ENCODE results near the gene SEPTIN3.

Gene SEPTIN3

DNA sequence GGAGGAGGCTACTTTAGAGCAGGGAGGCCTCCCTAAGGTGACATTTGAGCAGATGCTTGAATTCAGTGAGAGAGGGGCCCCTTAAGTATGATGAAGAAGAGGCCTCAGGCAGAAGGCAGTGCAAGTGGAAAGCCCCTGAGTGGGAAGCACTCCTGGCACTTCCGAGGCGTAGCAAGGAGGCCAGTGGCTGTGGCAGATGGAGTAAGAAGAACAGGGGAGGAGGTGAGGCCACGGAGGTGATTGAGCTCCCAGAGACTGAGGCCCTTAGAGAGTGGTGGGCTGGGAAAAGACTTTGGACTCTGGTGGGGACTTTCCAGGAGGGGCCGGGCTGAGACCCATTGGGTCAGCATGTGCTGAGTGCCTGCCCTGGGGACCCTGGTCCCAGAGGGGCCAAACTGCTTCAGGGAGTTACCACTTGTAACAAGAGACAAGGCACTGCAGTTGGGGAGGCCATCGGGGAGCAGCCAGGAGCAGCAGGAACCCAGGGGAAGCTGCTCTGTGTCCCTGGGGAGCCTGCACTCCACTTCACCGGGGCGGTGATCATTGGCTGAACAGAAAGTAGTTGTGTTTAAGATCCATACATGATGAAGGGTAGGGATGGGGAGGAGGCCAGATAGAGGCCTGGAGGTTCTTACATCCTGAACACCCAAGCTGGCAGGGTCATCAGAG is 19.8 kb upstream of the SEPTIN3 start:
- TF ChIP-seq SUZ12 (IDR thresholded peaks at IDR 0.05) (no peak), ELF4 (IDR thresholded peaks at IDR 0.05) (no peak), CTBP1 (IDR thresholded peaks at IDR 0.05; ENCODE audit: borderline replicate concordance) (no peak), FOXK2 (IDR thresholded peaks at IDR 0.05) (no peak), L3MBTL2 (conservative IDR thresholded peaks at IDR 0.05) (no peak)
- TF ChIP-seq, protein P1, sequence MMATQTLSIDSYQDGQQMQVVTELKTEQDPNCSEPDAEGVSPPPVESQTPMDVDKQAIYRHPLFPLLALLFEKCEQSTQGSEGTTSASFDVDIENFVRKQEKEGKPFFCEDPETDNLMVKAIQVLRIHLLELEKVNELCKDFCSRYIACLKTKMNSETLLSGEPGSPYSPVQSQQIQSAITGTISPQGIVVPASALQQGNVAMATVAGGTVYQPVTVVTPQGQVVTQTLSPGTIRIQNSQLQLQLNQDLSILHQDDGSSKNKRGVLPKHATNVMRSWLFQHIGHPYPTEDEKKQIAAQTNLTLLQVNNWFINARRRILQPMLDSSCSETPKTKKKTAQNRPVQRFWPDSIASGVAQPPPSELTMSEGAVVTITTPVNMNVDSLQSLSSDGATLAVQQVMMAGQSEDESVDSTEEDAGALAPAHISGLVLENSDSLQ (IDR thresholded peaks at IDR 0.05) = no peak
- CTCF ChIA-PET = interaction anchor here (0.7 to 0.8 kb wide), 2 partner anchors 106 to 142 kb away, joined by 3 read pairs; no protein-coding TSS in a partner anchor
- DNase-seq (ENCODE audit: extremely low spot score) = no peak
- POLR2A ChIA-PET = interaction anchor here (1.6 kb wide), 1 partner anchor 141 kb away, joined by 4 read pairs; the partner anchor contains the start of gene NDUFA6

DNA sequence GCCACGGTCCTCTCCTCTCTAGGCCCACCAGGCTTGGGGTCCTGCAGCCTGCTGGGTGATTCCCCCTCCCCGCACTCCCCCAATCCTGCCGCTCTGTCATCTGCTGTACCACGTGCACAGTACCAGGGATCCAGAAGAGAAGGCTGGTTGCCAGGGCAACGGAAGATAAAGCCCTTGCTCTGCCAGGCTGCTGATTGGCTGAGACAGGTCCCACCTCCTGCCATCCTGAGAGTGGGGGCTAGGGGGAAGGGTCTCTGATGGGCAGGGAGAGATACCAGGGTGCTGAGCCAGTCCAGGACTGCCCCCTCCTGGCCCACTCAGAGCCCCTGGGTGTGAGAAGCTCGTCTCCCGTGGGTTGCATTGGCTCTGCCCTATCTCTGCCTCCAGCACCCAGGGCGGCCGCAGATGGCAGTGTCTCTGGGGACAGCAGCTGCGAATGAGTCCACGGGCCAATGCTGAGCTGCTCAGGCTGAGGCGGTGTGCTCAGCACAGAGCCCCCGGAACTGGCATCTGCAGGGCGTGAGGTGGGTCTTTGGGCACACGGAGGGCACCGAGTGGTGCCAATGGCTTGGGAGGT is 17.3 kb upstream of the SEPTIN3 start, which contains the start of gene SMIM45:
SMIM45 (plus strand) TSS at position 253 of the 577 bp plus-strand sequence.
- ChIA-PET CTCF (interaction anchor here (1.4 kb wide), 1 partner anchor 280 kb away, joined by 5 read pairs; no protein-coding TSS in a partner anchor), POLR2A (no interaction called here)
- no peak for TF ChIP-seq FOXM1 (IDR thresholded peaks at IDR 0.05; ENCODE audit: borderline replicate concordance)
- TF ChIP-seq L3MBTL2 (conservative IDR thresholded peaks at IDR 0.05) = no peak
- TF ChIP-seq NFRKB (IDR thresholded peaks at IDR 0.05) = no peak
- no peak for TF ChIP-seq BHLHE40 (IDR thresholded peaks at IDR 0.05; ENCODE audit: borderline replicate concordance)
- no peak for TF ChIP-seq ELF4 (IDR thresholded peaks at IDR 0.05)
- TF ChIP-seq, protein P1 (IDR thresholded peaks at IDR 0.05) = no peak
- TF ChIP-seq FOXK2 (IDR thresholded peaks at IDR 0.05) = no peak
- no peak for TF ChIP-seq FOXA1 (IDR thresholded peaks at IDR 0.05)
- no peak for TF ChIP-seq HDGF (IDR thresholded peaks at IDR 0.05; ENCODE audit: borderline replicate concordance)
- TF ChIP-seq TARDBP (IDR thresholded peaks at IDR 0.05) = no peak
- no peak for TF ChIP-seq CTBP1 (IDR thresholded peaks at IDR 0.05; ENCODE audit: borderline replicate concordance)
- no peak for TF ChIP-seq SUZ12 (IDR thresholded peaks at IDR 0.05)
- no peak for TF ChIP-seq SP1 (IDR thresholded peaks at IDR 0.05)
- TF ChIP-seq ZNF384 (IDR thresholded peaks at IDR 0.05) = no peak
- no peak for TF ChIP-seq LEF1 (IDR thresholded peaks at IDR 0.05; ENCODE audit: borderline replicate concordance)
- TF ChIP-seq ARNT (IDR thresholded peaks at IDR 0.05) = no peak
- DNase-seq (ENCODE audit: extremely low spot score) = no peak

DNA sequence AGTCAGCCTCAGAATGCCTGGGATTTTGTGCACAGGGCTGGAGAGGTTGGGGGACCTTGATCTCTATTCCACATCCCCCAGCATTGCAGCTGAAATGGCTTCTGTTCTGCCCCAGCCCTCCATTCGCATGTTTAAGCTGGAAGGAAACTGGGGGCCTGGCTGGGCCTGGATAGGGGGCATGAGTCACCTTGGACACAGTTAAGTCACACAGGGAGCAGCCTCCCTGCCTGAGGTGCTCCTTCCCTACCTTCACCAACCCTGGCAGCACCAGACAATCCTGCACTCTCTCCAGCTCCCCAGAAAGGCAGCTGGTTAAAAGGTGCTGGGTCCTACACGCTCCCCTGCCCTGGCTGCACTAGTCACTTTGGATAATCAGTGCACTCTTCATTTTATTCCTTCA is 16.5 kb upstream of the SEPTIN3 start:
- TF ChIP-seq HDGF (IDR thresholded peaks at IDR 0.05; ENCODE audit: borderline replicate concordance) = no peak
- TF ChIP-seq ELF4 (IDR thresholded peaks at IDR 0.05) = no peak
- TF ChIP-seq, protein P1 (IDR thresholded peaks at IDR 0.05) = no peak
- no peak for TF ChIP-seq CTBP1 (IDR thresholded peaks at IDR 0.05; ENCODE audit: borderline replicate concordance)
- no peak for TF ChIP-seq FOXA1 (IDR thresholded peaks at IDR 0.05)
- no peak for TF ChIP-seq FOXM1 (IDR thresholded peaks at IDR 0.05; ENCODE audit: borderline replicate concordance)
- TF ChIP-seq ZNF384 (IDR thresholded peaks at IDR 0.05) = no peak
- no peak for TF ChIP-seq BHLHE40 (IDR thresholded peaks at IDR 0.05; ENCODE audit: borderline replicate concordance)
- TF ChIP-seq ARNT (IDR thresholded peaks at IDR 0.05) = no peak
- TF ChIP-seq LEF1 (IDR thresholded peaks at IDR 0.05; ENCODE audit: borderline replicate concordance) = no peak
- TF ChIP-seq SP1 (IDR thresholded peaks at IDR 0.05) = no peak
- no peak for TF ChIP-seq NFRKB (IDR thresholded peaks at IDR 0.05)
- no peak for TF ChIP-seq L3MBTL2 (conservative IDR thresholded peaks at IDR 0.05)
- no peak for TF ChIP-seq TARDBP (IDR thresholded peaks at IDR 0.05)
- TF ChIP-seq SUZ12 (IDR thresholded peaks at IDR 0.05) = no peak
- TF ChIP-seq FOXK2 (IDR thresholded peaks at IDR 0.05) = no peak
- no peak for DNase-seq (ENCODE audit: extremely low spot score)
- ChIA-PET POLR2A (no interaction called here), CTCF (no interaction called here)

DNA sequence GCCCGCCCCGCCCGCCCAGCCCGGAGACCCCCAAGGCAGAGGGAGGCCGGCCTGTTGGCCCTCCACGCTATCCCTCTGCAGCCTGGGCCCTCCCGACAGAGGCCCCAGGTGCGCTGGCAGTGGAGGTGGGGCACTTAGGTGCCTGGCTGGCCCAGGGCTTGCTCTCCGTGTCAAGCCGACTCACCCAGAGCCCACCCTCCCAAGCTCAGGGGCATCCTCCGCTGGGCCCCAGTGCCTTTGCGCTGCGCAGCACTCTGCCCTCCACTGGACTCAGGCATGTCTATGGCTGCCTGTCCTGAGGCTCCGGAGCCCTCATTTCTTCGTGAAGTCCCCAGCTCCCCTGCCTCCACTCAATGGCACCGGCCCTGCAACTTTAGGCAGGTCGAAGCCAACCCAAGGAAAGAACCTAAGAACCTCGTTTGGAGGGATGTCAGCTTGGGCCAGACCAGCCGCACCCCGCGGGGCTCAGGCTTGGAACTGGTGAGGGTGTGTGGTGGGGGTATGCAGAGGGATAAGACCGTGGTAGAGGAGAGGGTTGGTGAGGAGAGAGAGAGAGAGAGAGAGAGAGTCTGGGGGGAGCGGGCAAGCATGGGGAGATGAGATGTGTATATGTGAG is 11.2 kb upstream of the SEPTIN3 start:
- ChIA-PET POLR2A (no interaction called here), CTCF (interaction anchor here (0.6 kb wide), 1 partner anchor 257 kb away, joined by 3 read pairs; no protein-coding TSS in a partner anchor)
- no peak for DNase-seq (ENCODE audit: extremely low spot score)
- TF ChIP-seq BHLHE40 (IDR thresholded peaks at IDR 0.05; ENCODE audit: borderline replicate concordance) (no peak), NFRKB (IDR thresholded peaks at IDR 0.05) (no peak), ARNT (IDR thresholded peaks at IDR 0.05) (no peak), LEF1 (IDR thresholded peaks at IDR 0.05; ENCODE audit: borderline replicate concordance) (no peak), FOXA1 (IDR thresholded peaks at IDR 0.05) (no peak), FOXK2 (IDR thresholded peaks at IDR 0.05) (no peak), CTBP1 (IDR thresholded peaks at IDR 0.05; ENCODE audit: borderline replicate concordance) (no peak), L3MBTL2 (conservative IDR thresholded peaks at IDR 0.05) (no peak), TARDBP (IDR thresholded peaks at IDR 0.05) (no peak), SUZ12 (IDR thresholded peaks at IDR 0.05) (no peak), FOXM1 (IDR thresholded peaks at IDR 0.05; ENCODE audit: borderline replicate concordance) (no peak), ZNF384 (IDR thresholded peaks at IDR 0.05) (no peak), HDGF (IDR thresholded peaks at IDR 0.05; ENCODE audit: borderline replicate concordance) (no peak), SP1 (IDR thresholded peaks at IDR 0.05) (no peak), ELF4 (IDR thresholded peaks at IDR 0.05) (no peak)
- TF ChIP-seq, protein P1 (IDR thresholded peaks at IDR 0.05) = no peak
